ENCODE results near the gene DNASE2.
"Not testable (repeated sequence)": the region's sequence is repeated elsewhere in the genome, so short reads cannot be mapped to it uniquely, and the experiment has no call there.

DNASE2 gene, protein sequence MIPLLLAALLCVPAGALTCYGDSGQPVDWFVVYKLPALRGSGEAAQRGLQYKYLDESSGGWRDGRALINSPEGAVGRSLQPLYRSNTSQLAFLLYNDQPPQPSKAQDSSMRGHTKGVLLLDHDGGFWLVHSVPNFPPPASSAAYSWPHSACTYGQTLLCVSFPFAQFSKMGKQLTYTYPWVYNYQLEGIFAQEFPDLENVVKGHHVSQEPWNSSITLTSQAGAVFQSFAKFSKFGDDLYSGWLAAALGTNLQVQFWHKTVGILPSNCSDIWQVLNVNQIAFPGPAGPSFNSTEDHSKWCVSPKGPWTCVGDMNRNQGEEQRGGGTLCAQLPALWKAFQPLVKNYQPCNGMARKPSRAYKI
- 17.5 to 44.9 (median 32.6) reads per million in 9 experiments for total RNA-seq

DNA sequence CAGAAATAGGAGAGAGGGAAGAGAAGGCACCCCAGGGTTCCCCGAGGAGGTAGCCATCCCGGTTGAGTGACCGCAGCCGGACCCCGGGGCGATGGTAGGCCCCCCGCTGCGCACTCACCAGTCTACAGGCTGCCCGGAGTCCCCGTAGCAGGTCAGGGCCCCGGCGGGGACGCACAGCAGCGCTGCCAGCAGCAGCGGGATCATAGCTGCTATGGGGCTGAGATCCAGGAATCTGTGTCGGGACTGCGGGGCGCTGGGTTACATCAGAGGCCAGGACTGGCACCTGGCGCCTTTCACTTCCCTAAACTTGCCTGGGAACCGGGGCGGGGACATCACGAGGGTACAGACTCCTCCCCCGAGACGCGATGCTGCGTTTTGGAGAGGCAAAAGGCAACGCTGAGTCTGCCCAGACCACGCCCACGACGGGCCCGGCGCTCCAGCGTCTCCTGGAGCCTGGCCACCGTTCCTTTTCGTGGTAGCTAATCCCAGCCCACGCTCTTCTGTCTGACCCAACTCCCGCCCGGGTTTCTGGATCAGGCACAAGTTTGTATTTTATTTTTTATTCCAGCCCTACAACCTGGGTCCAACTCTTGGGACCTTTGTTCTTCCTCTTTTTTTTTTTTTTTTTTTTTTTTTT lies at the start of gene DNASE2:
DNASE2 (minus strand) TSS at position 278 of the 637 bp plus-strand sequence; CDS start at position 204, 74 bp downstream.
- Mint-ChIP-seq H3K4me3 (peak within 1 kb of the TSS; percentile 85 to 88), H3K9me3 (no peaks in the 10 kb centered on the region), H3K27ac (peak within 1 kb of the TSS; percentile 79 to 94), H3K36me3 (ENCODE audit: insufficient read depth) (peaks cover 44% of the 10 kb centered on the region), H3K27me3 (no peaks in the 10 kb centered on the region), H3K4me1 (ENCODE audit: low read depth in 2 of 2) (peaks cover 29 to 30% of the 10 kb centered on the region in 2 donors)
- peak; percentile 73 to 81 (median 76) for DNase-seq
- peak; percentile 73 for ATAC-seq (replicated peaks)

DNA sequence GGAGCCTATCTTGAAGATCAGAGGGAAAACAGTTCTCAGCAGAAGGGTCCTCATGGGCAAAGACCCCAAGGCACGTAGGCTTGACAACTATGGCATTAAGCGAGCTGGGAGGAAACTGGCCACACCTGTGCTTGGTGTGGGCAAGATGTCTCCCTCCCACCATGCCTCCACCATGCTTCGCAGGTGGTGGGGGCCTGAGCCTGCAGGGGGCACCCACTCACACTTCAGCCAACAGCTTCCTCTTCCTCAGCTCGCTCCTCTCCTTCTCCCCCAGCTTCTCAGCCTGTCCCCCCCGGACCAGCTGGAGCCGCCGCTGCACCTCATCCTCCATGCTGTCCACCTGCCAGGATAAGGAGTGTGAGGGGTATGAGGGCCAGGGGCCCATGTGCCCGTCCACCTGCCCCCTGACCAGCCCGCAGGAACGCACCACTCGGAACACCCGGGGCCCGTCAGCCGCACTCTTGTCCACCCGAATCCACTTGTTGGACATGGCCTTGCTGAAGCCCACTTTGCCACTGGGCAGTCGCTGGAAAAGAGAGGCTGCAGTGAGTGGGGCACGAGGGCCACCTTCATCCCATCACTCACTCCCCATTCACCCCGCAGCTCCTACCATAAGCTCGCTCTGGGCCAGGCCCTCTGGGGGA lies 48.9 kb upstream of the DNASE2 start:
- DNase-seq (no peak), ATAC-seq (replicated peaks) (no peak)
- Mint-ChIP-seq H3K27me3 (no peaks in the 10 kb centered on the region), H3K27ac (no peak overlapping the region), H3K9me3 (no peaks in the 10 kb centered on the region), H3K36me3 (ENCODE audit: insufficient read depth) (peaks cover 53% of the 10 kb centered on the region), H3K4me3 (no peak overlapping the region), H3K4me1 (ENCODE audit: low read depth in 2 of 2) (peaks cover 18 to 19% of the 10 kb centered on the region in 2 donors)

DNA sequence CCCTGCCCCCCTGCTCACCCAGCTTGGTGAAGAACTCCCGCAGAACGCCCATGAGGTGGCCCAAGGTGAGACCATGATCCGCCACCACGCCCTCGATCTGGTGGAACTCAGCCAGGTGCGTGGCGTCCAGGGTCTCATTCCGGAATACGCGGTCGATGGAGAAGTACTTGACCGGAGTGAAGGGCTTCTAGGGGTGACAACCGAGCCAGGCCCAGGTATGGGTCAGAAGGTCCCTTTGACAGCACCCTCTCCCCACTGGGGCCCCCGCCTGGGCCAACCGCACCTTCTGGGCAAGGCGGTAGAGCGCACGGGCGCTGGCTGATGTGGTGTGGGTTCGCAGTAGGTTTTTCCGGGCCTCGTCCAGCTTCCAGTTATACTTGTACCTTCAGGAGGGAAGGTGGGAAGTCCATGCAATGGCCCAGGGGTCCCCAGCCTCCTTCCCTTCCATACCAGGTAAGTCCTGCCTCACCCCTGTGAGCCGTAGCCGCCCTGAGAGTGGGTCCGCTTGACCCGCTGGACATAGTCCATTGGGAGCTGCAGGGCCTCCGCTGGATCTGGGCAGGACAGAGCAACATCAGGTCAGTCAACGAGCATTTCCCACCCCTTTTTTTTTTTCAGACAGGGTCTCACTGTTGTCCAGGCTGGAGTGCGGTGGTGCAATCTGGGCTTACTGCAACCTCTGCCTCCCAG lies 43.5 kb upstream of the DNASE2 start:
- no peak overlapping the region for H3K27ac Mint-ChIP-seq
- DNase-seq = no peak
- H3K27me3 Mint-ChIP-seq = no peaks in the 10 kb centered on the region
- no peak for ATAC-seq (replicated peaks)
- H3K4me1 Mint-ChIP-seq (ENCODE audit: low read depth in 2 of 2) = no peaks in the 10 kb centered on the region
- H3K4me3 Mint-ChIP-seq = no peak overlapping the region
- H3K36me3 Mint-ChIP-seq (ENCODE audit: insufficient read depth) = peaks cover 69% of the 10 kb centered on the region
- no peaks in the 10 kb centered on the region for H3K9me3 Mint-ChIP-seq

DNA sequence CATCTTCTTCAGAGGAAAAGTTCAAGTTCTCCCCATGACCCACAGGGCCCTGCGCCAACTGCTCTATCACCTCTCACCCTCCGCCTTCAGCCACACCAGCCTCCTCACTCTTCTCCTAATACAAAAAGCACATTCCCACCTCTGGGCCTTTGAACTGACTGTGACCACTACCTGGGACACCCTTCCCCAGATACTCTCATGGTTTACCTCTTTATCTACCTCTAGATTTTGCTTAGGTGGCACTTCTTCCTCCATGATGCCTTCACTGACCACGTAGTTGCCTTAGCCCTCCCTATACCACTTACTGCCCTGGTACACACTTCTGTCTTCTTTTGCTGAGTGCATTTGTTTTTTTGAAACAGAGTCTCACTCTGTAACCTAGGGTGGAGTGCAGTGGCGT lies 41.7 kb upstream of the DNASE2 start:
- H3K36me3 Mint-ChIP-seq (ENCODE audit: insufficient read depth) = peaks cover 68% of the 10 kb centered on the region
- DNase-seq (no peak), ATAC-seq (replicated peaks) (no peak)
- H3K27me3 Mint-ChIP-seq = no peaks in the 10 kb centered on the region
- peak overlapping the region; percentile 50 to 68 for H3K27ac Mint-ChIP-seq
- peaks cover 6 to 8% of the 10 kb centered on the region in 2 donors for H3K4me1 Mint-ChIP-seq (ENCODE audit: low read depth in 2 of 2)
- no peaks in the 10 kb centered on the region for H3K9me3 Mint-ChIP-seq
- no peak overlapping the region for H3K4me3 Mint-ChIP-seq

DNA sequence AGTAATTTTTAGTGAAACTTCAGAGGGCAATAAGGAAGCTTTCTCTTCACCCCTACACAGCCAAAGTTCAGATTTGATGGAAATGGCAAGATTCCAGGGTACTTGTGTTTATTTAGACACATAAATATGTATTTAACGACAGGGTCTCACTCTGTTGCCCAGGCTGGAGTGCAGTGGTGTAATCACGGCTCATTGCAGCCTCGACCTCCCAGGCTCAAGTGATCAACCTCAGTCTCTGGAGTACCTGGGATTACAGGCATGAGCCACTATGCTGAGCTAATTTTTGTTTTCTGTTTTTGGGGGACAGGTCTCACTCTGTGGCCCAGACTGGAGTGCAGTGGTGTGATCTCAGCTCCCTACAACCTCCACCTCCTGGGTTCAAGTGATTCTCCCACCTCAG lies 39.8 kb upstream of the DNASE2 start:
- Mint-ChIP-seq H3K27me3 (no peaks in the 10 kb centered on the region), H3K4me3 (no peak overlapping the region), H3K9me3 (no peaks in the 10 kb centered on the region), H3K27ac (peak overlapping the region in 1 of 2 donors; percentile 93), H3K36me3 (ENCODE audit: insufficient read depth) (peaks cover 49% of the 10 kb centered on the region), H3K4me1 (ENCODE audit: low read depth in 2 of 2) (peaks cover 6 to 8% of the 10 kb centered on the region in 2 donors)
- no peak for ATAC-seq (replicated peaks)
- no peak for DNase-seq

DNA sequence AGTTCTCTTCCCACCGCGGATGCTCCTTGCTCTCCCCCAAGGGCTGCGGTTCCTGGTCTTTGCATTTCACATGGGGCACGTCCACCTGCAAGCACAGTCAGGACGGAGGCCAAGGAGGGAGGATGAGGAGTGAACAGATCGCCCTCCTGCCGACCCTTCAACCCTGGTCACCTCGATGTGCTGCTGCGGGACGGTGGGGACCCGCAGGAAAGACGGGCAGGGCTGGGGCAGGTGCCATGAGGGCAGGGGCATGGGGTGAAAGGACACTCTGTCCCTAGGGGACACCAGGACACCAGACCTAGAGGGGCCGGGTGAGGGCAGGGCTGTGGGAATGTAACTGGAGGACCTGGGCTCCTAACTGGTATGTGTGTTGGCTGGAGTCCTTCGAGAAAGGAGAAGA lies 37.0 kb upstream of the DNASE2 start:
- Mint-ChIP-seq H3K4me3 (peak overlapping the region; percentile 72 to 73), H3K9me3 (no peaks in the 10 kb centered on the region), H3K36me3 (ENCODE audit: insufficient read depth) (peaks cover 23% of the 10 kb centered on the region), H3K4me1 (ENCODE audit: low read depth in 2 of 2) (peaks cover 14 to 15% of the 10 kb centered on the region in 2 donors), H3K27ac (peak overlapping the region in 1 of 2 donors; percentile 93), H3K27me3 (no peaks in the 10 kb centered on the region)
- ATAC-seq (replicated peaks) (no peak), DNase-seq (no peak)

DNA sequence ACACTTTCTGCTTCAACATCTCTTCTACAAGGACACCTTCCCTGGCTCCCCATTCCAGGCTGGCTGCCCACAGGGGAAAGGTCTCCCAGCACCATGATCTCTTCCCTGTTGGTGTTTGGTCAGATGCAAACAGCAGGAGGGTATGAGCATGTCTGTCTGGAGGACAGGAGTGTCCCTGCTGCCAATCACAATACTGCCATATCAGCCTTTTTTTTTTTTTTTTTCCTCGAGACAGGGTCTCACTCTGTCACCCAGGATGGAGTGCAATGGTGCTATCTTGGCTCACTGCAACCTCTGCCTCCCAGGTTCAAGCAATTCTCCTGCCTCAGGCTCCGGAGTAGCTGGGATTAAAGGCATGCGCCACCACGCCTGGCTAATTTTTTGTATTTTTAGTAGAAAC lies 34.6 kb upstream of the DNASE2 start:
- not testable (repeated sequence) for H3K27ac Mint-ChIP-seq, H3K4me3 Mint-ChIP-seq
- H3K36me3 Mint-ChIP-seq (ENCODE audit: insufficient read depth) = peaks cover 16% of the 10 kb centered on the region

DNA sequence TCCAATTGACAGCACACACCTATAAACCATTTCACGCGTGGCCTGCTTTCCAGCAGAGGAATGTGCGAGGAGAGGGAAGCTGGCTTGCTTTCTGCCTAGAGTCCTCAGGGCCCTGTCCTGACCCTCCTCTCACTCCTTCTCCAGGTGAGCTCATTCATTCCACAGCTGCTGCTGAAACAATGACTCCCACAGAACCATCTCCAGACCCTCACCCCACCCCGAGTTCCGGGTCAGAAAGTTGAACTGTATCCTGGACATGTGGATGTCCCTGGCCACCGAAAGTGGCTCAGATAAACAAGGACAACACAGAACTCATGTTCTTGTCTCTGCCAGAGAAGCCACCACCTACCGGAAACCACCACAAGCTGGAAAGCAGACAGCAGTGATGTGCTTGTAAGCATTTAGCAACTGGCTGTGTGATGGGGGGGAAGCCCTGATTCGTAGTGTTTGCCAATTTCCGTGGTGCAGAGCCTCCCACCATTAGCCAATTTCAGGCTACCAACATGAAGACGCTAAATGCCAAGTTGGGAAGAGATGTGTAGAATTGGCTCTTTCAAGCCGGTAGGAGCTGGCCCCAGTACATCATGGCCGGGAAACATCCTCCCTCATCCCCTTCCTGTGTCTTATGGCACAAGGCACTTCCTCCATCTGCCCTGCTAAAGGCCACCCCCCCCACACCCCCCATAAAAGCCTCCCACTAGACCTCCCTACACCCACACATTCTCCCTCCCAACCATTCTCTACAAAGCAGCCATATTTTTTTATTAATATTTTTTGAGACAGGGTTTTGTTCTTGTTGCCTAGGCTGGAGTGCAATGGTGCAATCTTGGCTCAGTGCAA lies 32.8 kb upstream of the DNASE2 start:
- Mint-ChIP-seq H3K4me1 (ENCODE audit: low read depth in 2 of 2) (peaks cover 11 to 12% of the 10 kb centered on the region in 2 donors), H3K4me3 (peak overlapping the region; percentile 52 to 69), H3K9me3 (no peaks in the 10 kb centered on the region), H3K27ac (peak overlapping the region; percentile 89 to 97), H3K27me3 (no peaks in the 10 kb centered on the region), H3K36me3 (ENCODE audit: insufficient read depth) (peaks cover 6% of the 10 kb centered on the region)
- DNase-seq = peak; percentile 18 to 38 (median 26)
- ATAC-seq (replicated peaks) = peak; percentile 85

More for the DNA sequence above, 34.6 kb upstream of the DNASE2 start:
- peaks cover 14 to 15% of the 10 kb centered on the region in 2 donors for H3K4me1 Mint-ChIP-seq (ENCODE audit: low read depth in 2 of 2)
- not testable (repeated sequence) for ATAC-seq (replicated peaks); H3K9me3 Mint-ChIP-seq; H3K27me3 Mint-ChIP-seq; DNase-seq

DNA sequence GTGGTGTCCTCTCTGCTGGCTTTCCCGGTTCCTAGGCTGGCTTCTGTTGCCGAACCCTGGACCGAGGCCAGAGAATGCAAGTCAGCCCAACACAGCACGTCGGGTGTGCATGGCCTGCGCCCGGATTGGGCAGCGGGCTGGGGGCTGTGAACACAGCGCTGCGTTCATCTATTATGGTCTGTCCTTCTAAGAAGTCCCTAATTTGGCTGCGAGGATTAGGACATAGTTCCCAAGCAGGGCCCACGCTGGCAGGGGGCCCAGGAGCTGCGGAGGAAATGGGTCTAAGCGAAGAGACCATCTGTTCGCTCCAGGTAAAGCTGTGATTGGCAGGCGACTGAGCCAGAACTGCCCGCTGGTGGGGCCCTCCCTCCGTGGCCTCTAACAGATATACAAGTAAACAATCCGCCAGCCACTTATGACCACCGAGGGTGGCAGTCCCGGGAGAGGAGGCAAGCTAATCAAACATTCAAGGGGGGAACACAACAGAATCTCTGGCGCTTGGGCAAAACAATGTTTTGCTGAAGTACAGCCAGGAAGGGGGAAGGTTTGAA lies 31.8 kb upstream of the DNASE2 start:
- H3K9me3 Mint-ChIP-seq = no peaks in the 10 kb centered on the region
- H3K36me3 Mint-ChIP-seq (ENCODE audit: insufficient read depth) = peaks cover 5% of the 10 kb centered on the region
- peaks cover 6 to 9% of the 10 kb centered on the region in 2 donors for H3K4me1 Mint-ChIP-seq (ENCODE audit: low read depth in 2 of 2)
- no peak for DNase-seq
- H3K4me3 Mint-ChIP-seq = no peak overlapping the region
- ATAC-seq (replicated peaks) = no peak
- no peaks in the 10 kb centered on the region for H3K27me3 Mint-ChIP-seq
- peak overlapping the region in 1 of 2 donors; percentile 97 for H3K27ac Mint-ChIP-seq

DNA sequence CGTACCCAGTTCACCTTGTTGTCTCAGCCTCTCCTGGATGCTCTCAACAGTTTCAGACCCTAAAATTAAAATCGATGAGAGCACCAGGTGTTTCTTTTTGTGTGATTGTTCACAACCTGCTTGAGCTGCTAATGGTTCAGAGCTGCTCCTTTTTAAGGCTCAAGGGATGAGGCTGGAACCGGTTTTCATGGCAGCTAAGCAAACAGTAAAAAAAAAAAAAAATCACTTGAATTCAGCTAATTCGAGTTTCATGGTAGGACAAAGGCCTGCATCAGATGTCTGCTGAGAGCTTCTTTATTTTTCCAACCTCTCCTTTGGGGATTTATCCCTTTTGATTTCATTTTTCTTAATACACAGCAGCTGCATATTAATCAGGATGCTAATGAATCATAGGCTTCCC lies 31.3 kb upstream of the DNASE2 start:
- no peak for ATAC-seq (replicated peaks)
- DNase-seq = no peak
- Mint-ChIP-seq H3K36me3 (ENCODE audit: insufficient read depth) (peaks cover 5% of the 10 kb centered on the region), H3K27me3 (no peaks in the 10 kb centered on the region), H3K4me1 (ENCODE audit: low read depth in 2 of 2) (peaks cover 6 to 9% of the 10 kb centered on the region in 2 donors), H3K27ac (peak overlapping the region in 1 of 2 donors; percentile 85), H3K4me3 (no peak overlapping the region), H3K9me3 (no peaks in the 10 kb centered on the region)

DNA sequence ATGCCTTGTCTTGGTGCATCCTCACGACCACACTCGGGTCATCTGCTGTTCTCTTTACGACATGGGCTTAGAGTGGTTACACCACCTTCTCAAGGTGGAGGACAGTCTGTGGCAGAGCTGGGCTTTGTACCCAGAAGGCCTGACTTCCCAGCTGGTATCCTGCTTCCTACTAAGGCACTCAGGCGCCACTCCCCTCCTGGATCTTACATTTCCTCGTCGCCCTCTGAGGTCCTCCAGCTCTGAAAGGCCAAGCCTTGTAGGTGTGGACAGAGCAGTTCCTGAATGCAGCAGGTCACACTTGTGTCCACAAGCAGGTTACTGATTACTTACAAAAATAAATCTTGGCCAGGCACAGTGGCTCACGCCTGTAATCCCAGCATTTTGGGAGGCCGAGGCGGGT lies 25.9 kb upstream of the DNASE2 start:
- no peaks in the 10 kb centered on the region for H3K4me1 Mint-ChIP-seq (ENCODE audit: low read depth in 2 of 2)
- H3K9me3 Mint-ChIP-seq = no peaks in the 10 kb centered on the region
- no peak overlapping the region for H3K4me3 Mint-ChIP-seq
- H3K27me3 Mint-ChIP-seq = no peaks in the 10 kb centered on the region
- H3K27ac Mint-ChIP-seq = no peak overlapping the region
- no peak for ATAC-seq (replicated peaks)
- DNase-seq = no peak
- H3K36me3 Mint-ChIP-seq (ENCODE audit: insufficient read depth) = peaks cover 5% of the 10 kb centered on the region

DNA sequence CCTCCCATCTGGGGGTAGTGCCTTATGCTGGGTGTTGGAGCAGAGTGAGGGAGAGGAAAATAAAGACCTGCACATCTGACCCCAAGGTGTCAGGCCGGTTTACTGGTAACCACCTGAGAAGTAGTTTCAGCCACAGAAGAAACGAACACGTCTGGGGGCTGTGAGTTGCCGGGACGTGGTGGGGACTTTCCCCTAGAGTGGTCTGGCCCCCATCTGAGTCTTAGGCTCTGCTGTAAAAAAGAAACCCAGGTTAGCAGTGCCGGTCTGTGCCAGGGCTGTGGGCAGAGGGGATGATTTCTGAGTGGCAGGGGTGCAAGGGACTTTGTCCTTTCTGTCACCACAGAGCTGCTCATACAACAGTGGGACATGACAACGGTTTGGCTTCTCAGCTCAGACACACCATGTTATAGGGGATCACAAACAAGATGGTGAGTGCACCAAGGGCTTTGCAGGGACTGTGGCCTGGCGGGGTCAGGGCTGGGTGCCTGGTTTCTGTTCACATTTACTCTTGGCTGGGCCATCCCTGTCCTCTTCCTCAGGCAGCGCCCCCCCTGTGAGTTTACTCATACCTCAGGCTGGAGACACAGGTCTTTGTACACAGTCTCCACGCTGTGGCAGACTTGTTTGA lies 18.8 kb upstream of the DNASE2 start:
- Mint-ChIP-seq H3K9me3 (no peaks in the 10 kb centered on the region), H3K4me3 (no peak overlapping the region), H3K27me3 (no peaks in the 10 kb centered on the region), H3K27ac (peak overlapping the region in 1 of 2 donors; percentile 28), H3K36me3 (ENCODE audit: insufficient read depth) (peaks cover 17% of the 10 kb centered on the region), H3K4me1 (ENCODE audit: low read depth in 2 of 2) (peaks cover 2 to 3% of the 10 kb centered on the region in 2 donors)
- DNase-seq (no peak), ATAC-seq (replicated peaks) (peak; percentile 29)
